ENCODE data around the gene CSMD2.
A peak's percentile ranks its signal among the peaks of the same experiment; 100 is the strongest.

The CSMD2 gene

GRCh38 chr1:33655496-33655895 is 509.5 kb downstream of the CSMD2 start:
- Mint-ChIP-seq H3K9me3 (no peaks in the 10 kb centered on the region), H3K27me3 (peaks cover 2% of the 10 kb centered on the region), H3K27ac (no peak overlapping the region), H3K4me1 (no peaks in the 10 kb centered on the region), H3K36me3 (ENCODE audit: low read depth) (no peaks in the 10 kb centered on the region), H3K4me3 (no peak overlapping the region)
- ATAC-seq (no peak), DNase-seq (no peak)

GRCh38 chr1:33654267-33654834 is 510.7 kb downstream of the CSMD2 start:
- DNase-seq, result no peak
- H3K4me1 Mint-ChIP-seq, result no peaks in the 10 kb centered on the region
- no peak overlapping the region for H3K4me3 Mint-ChIP-seq
- H3K27ac Mint-ChIP-seq, result no peak overlapping the region
- ATAC-seq, result no peak
- H3K36me3 Mint-ChIP-seq (ENCODE audit: low read depth), result no peaks in the 10 kb centered on the region
- H3K9me3 Mint-ChIP-seq, result no peaks in the 10 kb centered on the region
- peaks cover 2% of the 10 kb centered on the region for H3K27me3 Mint-ChIP-seq

- Mint-ChIP-seq H3K36me3 (ENCODE audit: low read depth) (no peaks in the 10 kb centered on the region), H3K9me3 (no peaks in the 10 kb centered on the region), H3K4me1 (no peaks in the 10 kb centered on the region), H3K27ac (no peak overlapping the region), H3K4me3 (no peak overlapping the region), H3K27me3 (peaks cover 3% of the 10 kb centered on the region)
- no peak for DNase-seq
- ATAC-seq, result no peak
Observed at GRCh38 chr1:33653226-33653625, 511.8 kb downstream of the CSMD2 start.

GRCh38 chr1:33650708-33651107 is 514.3 kb downstream of the CSMD2 start:
- DNase-seq, result no peak
- H3K4me3 Mint-ChIP-seq, result no peak overlapping the region
- H3K36me3 Mint-ChIP-seq (ENCODE audit: low read depth), result no peaks in the 10 kb centered on the region
- H3K9me3 Mint-ChIP-seq, result no peaks in the 10 kb centered on the region
- no peak overlapping the region for H3K27ac Mint-ChIP-seq
- no peaks in the 10 kb centered on the region for H3K4me1 Mint-ChIP-seq
- no peak for ATAC-seq
- peaks cover 3% of the 10 kb centered on the region for H3K27me3 Mint-ChIP-seq

GRCh38 chr1:33649759-33650158 is 515.3 kb downstream of the CSMD2 start:
- H3K4me1 Mint-ChIP-seq, result no peaks in the 10 kb centered on the region
- no peak overlapping the region for H3K27ac Mint-ChIP-seq
- ATAC-seq (no peak), DNase-seq (no peak)
- H3K4me3 Mint-ChIP-seq, result no peak overlapping the region
- H3K36me3 Mint-ChIP-seq (ENCODE audit: low read depth), result no peaks in the 10 kb centered on the region
- peaks cover 5% of the 10 kb centered on the region for H3K27me3 Mint-ChIP-seq
- H3K9me3 Mint-ChIP-seq, result no peaks in the 10 kb centered on the region

GRCh38 chr1:33643216-33643615 is 521.8 kb downstream of the CSMD2 start:
- no peak for ATAC-seq
- peaks cover 18% of the 10 kb centered on the region for H3K27me3 Mint-ChIP-seq
- no peak overlapping the region for H3K4me3 Mint-ChIP-seq
- no peak for DNase-seq
- H3K9me3 Mint-ChIP-seq, result no peaks in the 10 kb centered on the region
- no peaks in the 10 kb centered on the region for H3K36me3 Mint-ChIP-seq (ENCODE audit: low read depth)
- H3K27ac Mint-ChIP-seq, result no peak overlapping the region
- no peaks in the 10 kb centered on the region for H3K4me1 Mint-ChIP-seq

- Mint-ChIP-seq H3K9me3 (no peaks in the 10 kb centered on the region), H3K27ac (no peak overlapping the region), H3K4me3 (no peak overlapping the region), H3K36me3 (ENCODE audit: low read depth) (no peaks in the 10 kb centered on the region), H3K27me3 (peaks cover 16% of the 10 kb centered on the region), H3K4me1 (no peaks in the 10 kb centered on the region)
- DNase-seq, result no peak
- no peak for ATAC-seq
Observed at GRCh38 chr1:33641104-33641830, 523.8 kb downstream of the CSMD2 start.

- ATAC-seq (no peak), DNase-seq (no peak)
- Mint-ChIP-seq H3K4me3 (no peak overlapping the region), H3K36me3 (ENCODE audit: low read depth) (no peaks in the 10 kb centered on the region), H3K4me1 (no peaks in the 10 kb centered on the region), H3K27ac (no peak overlapping the region), H3K9me3 (no peaks in the 10 kb centered on the region), H3K27me3 (peaks cover 16% of the 10 kb centered on the region)
Observed at GRCh38 chr1:33640114-33640660, 524.8 kb downstream of the CSMD2 start.

- ATAC-seq (no peak), DNase-seq (no peak)
- H3K27me3 Mint-ChIP-seq, result peaks cover 14% of the 10 kb centered on the region
- no peak overlapping the region for H3K4me3 Mint-ChIP-seq
- H3K27ac Mint-ChIP-seq, result no peak overlapping the region
- no peaks in the 10 kb centered on the region for H3K4me1 Mint-ChIP-seq
- no peaks in the 10 kb centered on the region for H3K9me3 Mint-ChIP-seq
- no peaks in the 10 kb centered on the region for H3K36me3 Mint-ChIP-seq (ENCODE audit: low read depth)
Observed at GRCh38 chr1:33637846-33638440, 527.1 kb downstream of the CSMD2 start.

- H3K27me3 Mint-ChIP-seq, result peaks cover 17% of the 10 kb centered on the region
- ATAC-seq, result no peak
- no peak for DNase-seq
- no peaks in the 10 kb centered on the region for H3K9me3 Mint-ChIP-seq
- H3K4me3 Mint-ChIP-seq, result no peak overlapping the region
- no peaks in the 10 kb centered on the region for H3K4me1 Mint-ChIP-seq
- H3K27ac Mint-ChIP-seq, result no peak overlapping the region
- H3K36me3 Mint-ChIP-seq (ENCODE audit: low read depth), result no peaks in the 10 kb centered on the region
Observed at GRCh38 chr1:33636209-33636608, 528.8 kb downstream of the CSMD2 start.

- no peaks in the 10 kb centered on the region for H3K9me3 Mint-ChIP-seq
- DNase-seq (no peak), ATAC-seq (no peak)
- no peak overlapping the region for H3K27ac Mint-ChIP-seq
- peaks cover 23% of the 10 kb centered on the region for H3K27me3 Mint-ChIP-seq
- H3K4me1 Mint-ChIP-seq, result no peaks in the 10 kb centered on the region
- H3K36me3 Mint-ChIP-seq (ENCODE audit: low read depth), result no peaks in the 10 kb centered on the region
- H3K4me3 Mint-ChIP-seq, result no peak overlapping the region
Observed at GRCh38 chr1:33635336-33636012, 529.6 kb downstream of the CSMD2 start.

- Mint-ChIP-seq H3K4me3 (no peak overlapping the region), H3K36me3 (ENCODE audit: low read depth) (no peaks in the 10 kb centered on the region), H3K4me1 (no peaks in the 10 kb centered on the region), H3K27me3 (peaks cover 28% of the 10 kb centered on the region), H3K27ac (no peak overlapping the region), H3K9me3 (no peaks in the 10 kb centered on the region)
- no peak for ATAC-seq
- DNase-seq, result peak; percentile 14
Observed at GRCh38 chr1:33634806-33635205, 530.2 kb downstream of the CSMD2 start.

GRCh38 chr1:33634143-33634542 is 530.9 kb downstream of the CSMD2 start:
- Mint-ChIP-seq H3K4me3 (no peak overlapping the region), H3K36me3 (ENCODE audit: low read depth) (no peaks in the 10 kb centered on the region), H3K27me3 (peaks cover 33% of the 10 kb centered on the region), H3K27ac (no peak overlapping the region), H3K4me1 (no peaks in the 10 kb centered on the region), H3K9me3 (no peaks in the 10 kb centered on the region)
- ATAC-seq (no peak), DNase-seq (no peak)

GRCh38 chr1:33633019-33633801 is 531.8 kb downstream of the CSMD2 start:
- Mint-ChIP-seq H3K4me1 (no peaks in the 10 kb centered on the region), H3K27me3 (peaks cover 31% of the 10 kb centered on the region), H3K9me3 (no peaks in the 10 kb centered on the region), H3K4me3 (no peak overlapping the region), H3K27ac (no peak overlapping the region), H3K36me3 (ENCODE audit: low read depth) (no peaks in the 10 kb centered on the region)
- ATAC-seq (peak; percentile 80), DNase-seq (peak; percentile 90)
